Adrenal gland (tissue), 12 donors: Measurements from ENCODE around the gene AGO3. TPM values are rescaled to one million over a fixed set of nuclear protein-coding genes. Genes with fewer than 3 reads are reported as not detected.

Experiments used
- DNase-seq, 7 donors: peaks; one replicate each; pipeline ENCODE4 v3.0.0-alpha.2; 2019 to 2020
- H3K27ac ChIP-seq, 5 donors: fragments of 200-600 bp; sonication (generic) in 4 of 5; 1 replicate in 3 of 5; 2 replicates in 2 of 5; pipeline versions ENCODE4 v1.5.1 to v1.8.0; 2016 to 2020; ENCODE audit warnings: mild to moderate bottlenecking in 1 of 5
- H3K27me3 ChIP-seq: fragments of 200-600 bp; 2 replicates; pipeline ENCODE4 v1.8.0; 2021
- H3K36me3 ChIP-seq, 2 donors: fragments of 200-600 bp; replicated peaks in 1 of 2; 1 replicate in 1 of 2; 2 replicates in 1 of 2; pipeline versions ENCODE4 v1.5.1 to v1.8.0; 2018 to 2022
- H3K4me1 ChIP-seq, 2 donors: fragments of 200-600 bp; replicated peaks in 1 of 2; 1 replicate in 1 of 2; 2 replicates in 1 of 2; pipeline versions ENCODE4 v1.5.1 to v1.8.0; 2018 to 2021
- H3K4me3 ChIP-seq, 4 donors: fragments of 200-600 bp; sonication (generic) in 3 of 4; one replicate each; pipeline ENCODE4 v1.5.1; 2016 to 2018
- H3K9me3 ChIP-seq, 3 donors: fragments of 200-600 bp; sonication (generic) in 1 of 3; replicated peaks in 1 of 3; 1 replicate in 2 of 3; 2 replicates in 1 of 3; pipeline versions ENCODE4 v1.5.1 to v1.8.0; 2016 to 2021
- CTCF ChIP-seq, 6 experiments: fragments of 450-650 bp in 4 of 6; fragments of 200-600 bp in 2 of 6; sonication (generic) in 1 of 6; IDR thresholded peaks; 1 replicate in 5 of 6; 2 replicates in 1 of 6; pipeline versions ENCODE4 v1.5.1 to v1.8.0; 2016 to 2021; ENCODE audit warnings: antibody characterized with exemption in 6 of 6, mild to moderate bottlenecking in 2 of 6, moderate library complexity in 1 of 6
- POLR2A ChIP-seq, 2 donors: fragments of 450-650 bp; IDR thresholded peaks; one replicate each; pipeline ENCODE4 v1.6.1; 2017; ENCODE audit warnings: antibody characterized with exemption in 2 of 2, mild to moderate bottlenecking in 2 of 2, moderate library complexity in 1 of 2
- WGBS, 4 donors: extraction: QIAGEN DNeasy Blood & Tissue Kit in 2 of 4; methylation state at CpG; one replicate each; pipeline versions ENCODE4 v1.1.5 to v1.1.7; 2013 to 2017; 5-methylcytosine and 5-hydroxymethylcytosine counted together
- intact Hi-C, 2 donors: fragments of 100-400 bp; cut with DNase I; formaldehyde crosslinking; loops; one replicate each; pipeline versions ENCODE4 v1.14.1 to v1.15.0; 2022 to 2023
- polyA plus RNA-seq, 3 donors: library from polyadenylated mRNA; stranded (reverse); fragments of 200-250 nt in 2 of 3; fragments of 350-450 nt in 1 of 3; fragmentation: Illumina TruSeq in 1 of 3; extraction: RNeasy Lipid Tissue Mini Kit (QIAGEN cat#74804) in 1 of 3; gene quantifications; one replicate each; pipeline ENCODE4 v1.2.3, GENCODE V29; 2013 to 2014
- total RNA-seq, 9 donors: library from RNA; depleted of rRNA in 4 of 9; stranded (reverse); fragments of >200 nt in 4 of 9; fragments of 120-200 nt in 1 of 9; fragmentation: NEBNext Ultra II Directional in 1 of 9; extraction: Animal tissue kit (Norgen Biotek cat#: 25700) in 1 of 9; gene quantifications; one replicate each; pipeline versions ENCODE4 v1.1.0 to v1.2.4, GENCODE V29; 2013 to 2023
- donor health status: healthy with polysubstance abuse.
- donor health status: Bipolar disorder and iron deficiency.
- donor health status: DM: yes; HTN: yes; CAD: no.
- donor health status: DM: no; HTN: no; CAD: no.
- donor health status: DM: no; HTN: no; CAD: no.
- donor health status: DM: yes; HTN: yes; CAD: no.

The AGO3 gene
- total and polyA plus RNA-seq, 12 donors, result 3.7 to 32.2 (median 20.8) TPM

GRCh38 chr1:36100376-36100775 is 169.5 kb downstream of the AGO3 start:
- peak in 1 of 7 donors; percentile 20 for DNase-seq
- intact Hi-C loops, result no loop called here
- WGBS, 4 donors, result 47 to 61% (median 53%) methylated on average over 6 of the region's 6 CpGs
- H3K36me3 ChIP-seq, result peaks cover 0 to 9% of the 10 kb centered on the region in 2 donors
- no peak overlapping the region for H3K27ac ChIP-seq
- H3K4me3 ChIP-seq, result no peak overlapping the region
- TF ChIP-seq CTCF (IDR thresholded peaks at IDR 0.05) (no peak), POLR2A (IDR thresholded peaks at IDR 0.05) (no peak)
- H3K4me1 ChIP-seq, result peaks cover 0 to 26% of the 10 kb centered on the region in 2 donors
- no peaks in the 10 kb centered on the region for H3K9me3 ChIP-seq
- no peaks in the 10 kb centered on the region for H3K27me3 ChIP-seq

- H3K4me1 ChIP-seq, result peaks cover 0 to 23% of the 10 kb centered on the region in 2 donors
- WGBS, 4 donors, result 92 to 97% (median 97%) methylated on average over 5 of the region's 5 CpGs
- no peak for DNase-seq
- TF ChIP-seq POLR2A (IDR thresholded peaks at IDR 0.05) (no peak), CTCF (IDR thresholded peaks at IDR 0.05) (no peak)
- peaks cover 0 to under 1% of the 10 kb centered on the region in 2 donors for H3K36me3 ChIP-seq
- no peaks in the 10 kb centered on the region for H3K9me3 ChIP-seq
- H3K27ac ChIP-seq, result no peak overlapping the region
- H3K27me3 ChIP-seq, result no peaks in the 10 kb centered on the region
- intact Hi-C loops, result no loop called here
- no peak overlapping the region for H3K4me3 ChIP-seq
Measured at GRCh38 chr1:36101546-36101945, 170.6 kb downstream of the AGO3 start.

GRCh38 chr1:36106269-36106668 is 175.4 kb downstream of the AGO3 start:
- TF ChIP-seq CTCF (IDR thresholded peaks at IDR 0.05), result no peak
- TF ChIP-seq POLR2A (IDR thresholded peaks at IDR 0.05), result no peak
- Histone ChIP-seq H3K27ac (no peak overlapping the region), H3K36me3 (no peaks in the 10 kb centered on the region), H3K4me1 (no peaks in the 10 kb centered on the region), H3K27me3 (no peaks in the 10 kb centered on the region), H3K4me3 (no peak overlapping the region), H3K9me3 (no peaks in the 10 kb centered on the region)
- DNase-seq, result no peak
- intact Hi-C loops, result no loop called here
- 45 to 59% (median 53%) methylated on average over 5 of the region's 5 CpGs for WGBS, 4 donors

GRCh38 chr1:36107394-36107793 is 176.5 kb downstream of the AGO3 start:
- intact Hi-C loops, result no loop called here
- Histone ChIP-seq H3K36me3 (no peaks in the 10 kb centered on the region), H3K4me3 (no peak overlapping the region), H3K9me3 (no peaks in the 10 kb centered on the region), H3K27me3 (no peaks in the 10 kb centered on the region), H3K27ac (no peak overlapping the region), H3K4me1 (no peaks in the 10 kb centered on the region)
- DNase-seq, result no peak
- 85 to 88% (median 86%) methylated on average over 7 to 9 of the region's 9 CpGs for WGBS, 4 donors
- TF ChIP-seq CTCF (IDR thresholded peaks at IDR 0.05) (no peak), POLR2A (IDR thresholded peaks at IDR 0.05) (no peak)
